Left lung (tissue), 10 donors: ENCODE measurements around the gene LDB2. TPM values are rescaled to one million over a fixed set of nuclear protein-coding genes. Genes with fewer than 3 reads are reported as not detected.

ENCODE experiments used
- ATAC-seq: fragments of 200-7000 bp; cut with Tn5 transposase; one replicate; pipeline ENCODE4 v1.9.1; 2020; ENCODE audit warnings: moderate library complexity
- DNase-seq, 4 donors: peaks; one replicate each; pipeline ENCODE4 v3.0.0-alpha.2; 2013 to 2020
- H3K27ac ChIP-seq, 2 donors: fragments of 200-600 bp; sonication (generic) in 1 of 2; one replicate each; pipeline versions ENCODE4 v1.5.0 to v1.8.0; 2020 to 2021
- H3K27me3 ChIP-seq, 2 donors: fragments of 200-600 bp; sonication (generic) in 1 of 2; one replicate each; pipeline versions ENCODE4 v1.5.0 to v1.8.0; 2020 to 2021
- H3K36me3 ChIP-seq, 2 donors: fragments of 200-600 bp; sonication (generic) in 1 of 2; one replicate each; pipeline versions ENCODE4 v1.5.0 to v1.8.0; 2020 to 2021
- H3K4me1 ChIP-seq, 2 donors: fragments of 200-600 bp; one replicate each; pipeline ENCODE4 v1.8.0; 2021
- H3K4me3 ChIP-seq, 2 donors: fragments of 200-600 bp; sonication (generic) in 1 of 2; one replicate each; pipeline versions ENCODE4 v1.5.0 to v1.8.0; 2020 to 2021; ENCODE audit warnings: mild to moderate bottlenecking in 1 of 2
- H3K9me3 ChIP-seq, 2 donors: fragments of 200-600 bp; sonication (generic) in 1 of 2; one replicate each; pipeline versions ENCODE4 v1.5.0 to v1.8.0; 2020 to 2021
- CTCF ChIP-seq, 2 donors: fragments of 200-600 bp; sonication (generic) in 1 of 2; IDR thresholded peaks; one replicate each; pipeline versions ENCODE4 v1.5.0 to v1.8.0; 2021; ENCODE audit warnings: antibody characterized with exemption in 2 of 2
- intact Hi-C, 2 donors: fragments of 100-400 bp; cut with DNase I; formaldehyde crosslinking; loops; one replicate each; pipeline versions ENCODE4 v1.11.2 to v1.14.2; 2022
- polyA plus RNA-seq, 6 donors: library from polyadenylated mRNA; unstranded; fragments of 120-200 nt; gene quantifications; one replicate each; pipeline ENCODE4 v1.2.1, GENCODE V29; 2013; ENCODE audit not compliant: insufficient read length in 6 of 6
- total RNA-seq, 2 donors: library from RNA; stranded (reverse); fragmentation: NEBNext Ultra II Directional; extraction: Animal tissue kit (Norgen Biotek cat#: 25700); gene quantifications; one replicate each; pipeline ENCODE4 v1.2.1, GENCODE V29; 2021
- donor health status: DM: no; HTN: yes; CAD: no.
- donor health status: DM: no; HTN: no; CAD: no.

The LDB2 gene
- total and polyA plus RNA-seq, 8 donors, result 37.7 to 97.0 (median 78.5) TPM

DNA sequence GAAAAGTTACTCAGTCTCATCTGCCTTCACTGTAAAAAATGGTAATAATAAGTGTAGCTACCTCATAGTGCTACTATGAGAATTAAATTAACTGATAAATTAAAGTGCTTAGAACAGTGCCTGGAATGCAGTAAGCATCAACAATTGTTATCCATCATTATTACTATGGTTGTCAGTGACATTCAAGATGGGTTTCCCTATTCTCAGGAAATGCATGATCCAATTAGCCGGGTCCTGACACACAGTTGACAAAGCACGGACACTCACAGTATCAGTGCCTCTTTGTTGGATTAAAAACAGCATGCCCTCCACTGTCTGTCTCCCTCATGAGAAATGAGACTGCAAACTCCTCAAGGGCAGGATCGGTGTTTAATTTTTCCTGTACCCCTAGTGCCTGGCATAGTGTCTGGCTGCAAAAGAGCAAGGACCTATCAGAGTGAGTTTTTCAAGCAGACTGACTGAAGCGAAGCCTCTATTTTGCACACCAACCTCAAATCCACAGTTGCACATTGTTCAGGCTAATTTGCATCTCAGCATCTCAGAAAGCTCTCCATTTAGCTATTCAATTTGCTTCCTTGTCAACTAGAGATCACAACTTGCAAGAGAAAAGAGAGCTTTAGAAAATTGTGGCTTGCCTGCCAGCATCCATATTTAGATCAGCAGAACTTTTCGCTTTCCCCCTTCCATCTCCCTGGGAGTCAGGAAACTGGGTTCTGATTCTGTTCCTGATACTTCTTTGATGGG, 122.9 kb downstream of the LDB2 start:
- Histone ChIP-seq H3K9me3 (no peaks in the 10 kb centered on the region), H3K27ac (no peak overlapping the region), H3K4me3 (no peak overlapping the region), H3K36me3 (no peaks in the 10 kb centered on the region), H3K4me1 (no peaks in the 10 kb centered on the region), H3K27me3 (no peaks in the 10 kb centered on the region)
- no peak for TF ChIP-seq CTCF (IDR thresholded peaks at IDR 0.05)
- DNase-seq, result no peak
- ATAC-seq, result no peak
- intact Hi-C loops, result no loop called here

DNA sequence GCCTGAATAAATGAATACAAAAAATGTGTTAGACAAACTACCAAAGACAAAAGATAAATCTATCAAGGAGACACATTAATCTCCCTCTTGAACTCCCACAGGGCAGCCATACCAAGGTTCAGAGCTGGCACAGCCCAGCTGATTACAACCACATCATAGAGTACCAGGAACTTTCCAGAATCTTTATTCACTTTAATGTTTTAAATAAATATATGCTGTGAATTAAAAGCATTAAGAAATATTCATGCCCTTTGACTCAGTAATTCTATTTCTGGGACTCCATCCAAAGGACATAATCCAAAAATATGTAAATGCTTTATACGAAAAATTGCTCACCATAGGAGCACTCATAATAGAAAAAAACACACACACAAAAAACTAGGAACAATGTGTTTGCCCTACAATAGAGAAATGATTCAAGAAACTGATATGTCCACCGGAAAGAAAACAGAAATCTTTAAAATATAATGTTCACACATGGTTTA, 126.0 kb downstream of the LDB2 start:
- Histone ChIP-seq H3K27me3 (no peaks in the 10 kb centered on the region), H3K9me3 (no peaks in the 10 kb centered on the region), H3K36me3 (no peaks in the 10 kb centered on the region), H3K4me1 (no peaks in the 10 kb centered on the region), H3K4me3 (no peak overlapping the region), H3K27ac (no peak overlapping the region)
- no peak for ATAC-seq
- no peak for TF ChIP-seq CTCF (IDR thresholded peaks at IDR 0.05)
- intact Hi-C loops, result no loop called here
- peak in 2 of 4 donors; percentile 46 to 64 for DNase-seq

- no peaks in the 10 kb centered on the region for H3K9me3 ChIP-seq
- no peaks in the 10 kb centered on the region for H3K27me3 ChIP-seq
- no peaks in the 10 kb centered on the region for H3K4me1 ChIP-seq
- no peak for ATAC-seq
- H3K27ac ChIP-seq, result no peak overlapping the region
- intact Hi-C loops, result no loop called here
- DNase-seq, result no peak
- no peaks in the 10 kb centered on the region for H3K36me3 ChIP-seq
- H3K4me3 ChIP-seq, result no peak overlapping the region
- no peak for TF ChIP-seq CTCF (IDR thresholded peaks at IDR 0.05)
Measured at GRCh38 chr4:16770710-16771285, 127.6 kb downstream of the LDB2 start.

- H3K27me3 ChIP-seq, result no peaks in the 10 kb centered on the region
- no peak for TF ChIP-seq CTCF (IDR thresholded peaks at IDR 0.05)
- H3K4me3 ChIP-seq, result no peak overlapping the region
- H3K4me1 ChIP-seq, result no peaks in the 10 kb centered on the region
- no peaks in the 10 kb centered on the region for H3K36me3 ChIP-seq
- H3K27ac ChIP-seq, result no peak overlapping the region
- DNase-seq (no peak), ATAC-seq (no peak)
- no peaks in the 10 kb centered on the region for H3K9me3 ChIP-seq
- intact Hi-C loops, result no loop called here
Measured at GRCh38 chr4:16767861-16768260, 130.6 kb downstream of the LDB2 start.

GRCh38 chr4:16767251-16767650, 131.2 kb downstream of the LDB2 start:
- intact Hi-C loops, result no loop called here
- Histone ChIP-seq H3K4me1 (no peaks in the 10 kb centered on the region), H3K9me3 (no peaks in the 10 kb centered on the region), H3K27ac (no peak overlapping the region), H3K4me3 (no peak overlapping the region), H3K36me3 (no peaks in the 10 kb centered on the region), H3K27me3 (no peaks in the 10 kb centered on the region)
- no peak for TF ChIP-seq CTCF (IDR thresholded peaks at IDR 0.05)
- ATAC-seq, result no peak
- DNase-seq, result no peak
